GM12874 (cell line): ENCODE data around the gene PNPLA3.

Source experiments
- CTCF ChIP-seq: IDR thresholded peaks from 2 replicates; pipeline ENCODE4 v1.5.1; 2011; ENCODE audit warnings: low read depth, mild to moderate bottlenecking, control low read depth, low read length, moderate library complexity; ENCODE audit not compliant: insufficient read depth

PNPLA3 gene

GRCh38 chr22:43951391-43951790, 27.8 kb downstream of the PNPLA3 start:
- TF ChIP-seq CTCF: no peak

GRCh38 chr22:43951966-43952365, 28.4 kb downstream of the PNPLA3 start:
- no peak for TF ChIP-seq CTCF

DNA sequence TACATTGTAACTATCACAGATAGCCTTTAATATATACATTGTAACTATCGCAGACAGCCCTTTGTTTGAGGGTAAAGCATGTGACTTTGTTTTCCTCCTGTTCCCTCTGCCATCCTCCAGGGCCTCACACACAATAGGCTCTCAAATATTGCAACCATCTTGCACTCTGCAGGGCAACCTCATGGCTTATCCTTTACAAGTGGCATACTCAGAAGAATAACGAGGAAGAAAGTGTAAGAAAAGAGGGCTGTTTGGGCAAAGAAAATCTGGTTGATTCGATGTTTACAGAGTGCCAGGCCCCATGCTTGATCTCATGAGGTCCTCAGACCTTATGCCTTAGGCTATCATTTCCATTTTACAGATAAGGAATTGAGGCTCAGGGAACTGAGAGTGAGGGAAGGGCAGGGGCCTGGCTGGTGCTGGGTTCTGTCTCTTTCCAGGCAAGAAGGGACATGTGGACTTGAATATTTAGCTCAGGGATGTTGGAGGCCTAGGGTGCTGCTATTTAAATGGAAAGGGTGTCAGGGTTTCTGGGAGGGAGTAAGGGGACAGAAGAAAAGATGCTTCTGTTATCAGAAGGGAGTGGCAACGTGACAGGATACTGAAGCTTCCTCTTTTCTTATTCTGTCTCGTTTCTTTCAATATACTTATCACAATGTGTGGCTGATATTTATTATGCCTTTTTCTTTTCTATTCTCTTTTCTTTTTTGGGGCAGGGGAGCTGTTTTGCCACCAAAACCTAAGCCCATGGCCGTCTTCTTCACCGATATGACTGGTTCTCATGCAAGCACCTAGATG, 30.6 kb downstream of the PNPLA3 start:
- TF ChIP-seq CTCF: no peak

DNA sequence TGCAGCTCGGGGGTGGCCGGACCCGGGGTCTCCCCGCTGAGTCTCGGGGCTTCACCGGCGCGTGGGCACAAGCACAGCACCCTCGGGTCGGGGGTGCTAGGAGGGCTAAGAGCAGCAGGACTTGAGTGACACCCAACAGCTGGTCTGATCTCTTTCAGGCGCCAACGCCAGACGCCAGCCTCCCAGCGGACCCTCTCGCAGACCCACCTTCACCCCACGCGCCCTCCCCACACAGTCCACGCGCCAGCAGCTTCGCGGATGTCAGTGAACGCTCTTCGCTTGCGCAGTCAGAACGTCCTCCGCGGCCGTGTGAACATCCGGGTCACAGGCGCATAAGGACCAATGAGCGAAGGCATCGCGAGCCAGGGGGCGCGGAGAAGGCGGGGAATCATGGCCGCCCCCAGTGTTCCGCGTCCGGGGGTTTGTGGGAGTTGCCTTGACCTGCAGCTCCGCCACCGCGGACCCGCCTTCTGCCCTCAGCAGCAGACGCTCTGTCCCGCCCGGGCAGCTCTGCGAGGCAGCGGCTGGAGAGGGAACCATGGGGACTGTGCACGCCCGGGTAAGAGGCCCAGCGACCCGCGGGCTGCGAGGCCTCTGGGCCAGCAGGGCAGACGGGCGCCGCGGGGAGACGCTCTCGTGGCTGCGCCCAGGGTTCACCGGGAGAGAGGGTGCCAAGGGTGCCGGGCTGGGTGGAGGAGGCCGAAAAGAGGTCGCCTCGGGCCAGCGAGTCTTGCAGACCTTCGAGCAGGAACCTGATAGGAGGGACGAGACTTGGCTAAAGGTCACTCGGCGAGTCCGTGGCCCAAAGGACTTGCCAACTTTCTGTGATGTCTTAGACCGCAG, 31.7 kb downstream of the PNPLA3 start, which contains the start of gene SAMM50:
TSS of gene SAMM50 (plus strand) at position 403 of the 843 bp plus-strand sequence. CDS start at position 539, 136 bp downstream.
- TF ChIP-seq CTCF: 0 out of 2 replicates have a peak, but pooled peaks have one; percentile 10

- no peak for TF ChIP-seq CTCF
Observed at GRCh38 chr22:43955883-43956782, 32.5 kb downstream of the PNPLA3 start.

DNA sequence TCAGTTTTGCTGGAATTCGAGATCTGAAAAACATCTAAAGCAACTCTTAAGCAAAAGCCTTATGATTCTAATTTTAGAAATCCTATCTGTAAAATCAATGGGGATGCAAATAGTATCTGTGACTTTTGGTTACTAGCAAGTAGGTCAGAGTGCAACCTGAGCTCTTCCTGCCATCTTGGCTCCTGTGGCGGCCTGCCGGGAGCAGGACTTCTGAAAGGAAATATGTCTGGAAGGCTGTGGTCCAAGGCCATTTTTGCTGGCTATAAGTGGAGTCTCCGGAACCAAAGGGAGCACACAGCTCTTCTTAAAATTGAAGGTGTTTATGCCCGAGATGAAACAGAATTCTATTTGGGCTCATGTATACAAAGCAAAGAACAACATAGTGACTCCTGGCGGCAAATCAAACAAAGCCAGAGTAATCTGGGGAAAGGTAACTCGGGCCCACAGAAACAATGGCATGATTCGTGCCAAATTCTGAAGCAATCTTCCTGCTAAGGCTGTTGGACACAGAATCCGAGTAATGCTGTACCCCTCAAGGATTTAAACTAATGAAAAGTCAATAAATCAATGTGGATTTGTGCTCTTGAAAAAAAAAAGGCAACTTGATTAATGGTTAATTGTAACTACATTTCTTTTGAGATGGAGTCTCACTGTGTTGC, 33.3 kb downstream of the PNPLA3 start:
- no peak for TF ChIP-seq CTCF
